CD4-positive, alpha-beta T cell treated with Interleukin-17A for 4 hours (primary cell): ENCODE data around the gene MGLL.
"Not testable (repeated sequence)": the region's sequence is repeated elsewhere in the genome, so short reads cannot be mapped to it uniquely, and the experiment has no call there.

Experiments
- DNase-seq: peaks from one replicate; pipeline ENCODE4 v3.0.0-alpha.2; 2020; ENCODE audit warnings: mixed read lengths

MGLL gene

DNA sequence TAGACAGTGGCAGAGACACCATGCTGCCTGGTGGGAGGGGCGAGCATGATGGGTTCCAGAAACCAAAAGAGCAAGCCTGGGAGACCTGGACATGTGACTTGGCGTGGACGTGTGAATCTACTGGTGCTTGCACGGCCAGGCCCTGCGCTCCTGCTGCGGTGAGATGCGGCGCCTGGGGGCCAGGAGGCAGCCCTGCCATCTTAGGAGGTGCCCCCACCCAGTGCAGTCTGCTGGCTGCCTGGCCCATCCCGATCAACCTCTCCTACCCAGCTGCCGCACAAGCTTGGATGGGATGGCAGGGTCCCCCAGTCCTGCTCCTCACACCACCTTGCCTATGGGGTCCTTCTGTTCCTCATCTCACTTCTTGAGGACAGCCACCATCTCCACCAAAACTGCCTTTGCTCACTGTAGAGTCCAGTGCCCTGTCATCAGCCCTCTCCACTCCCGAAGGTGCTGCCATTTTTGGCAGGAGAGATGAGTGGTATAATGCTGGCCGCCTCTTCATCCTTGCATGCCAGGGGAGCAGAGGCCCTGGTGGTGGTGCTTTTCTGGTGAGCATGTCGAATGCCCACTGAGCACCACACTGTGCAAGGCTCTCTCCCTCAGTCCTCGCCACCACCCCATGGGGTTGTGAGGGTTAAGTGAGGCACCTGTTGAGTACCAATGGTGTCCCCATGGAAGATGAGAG, 152.6 kb downstream of the MGLL start:
- no peak for DNase-seq

DNA sequence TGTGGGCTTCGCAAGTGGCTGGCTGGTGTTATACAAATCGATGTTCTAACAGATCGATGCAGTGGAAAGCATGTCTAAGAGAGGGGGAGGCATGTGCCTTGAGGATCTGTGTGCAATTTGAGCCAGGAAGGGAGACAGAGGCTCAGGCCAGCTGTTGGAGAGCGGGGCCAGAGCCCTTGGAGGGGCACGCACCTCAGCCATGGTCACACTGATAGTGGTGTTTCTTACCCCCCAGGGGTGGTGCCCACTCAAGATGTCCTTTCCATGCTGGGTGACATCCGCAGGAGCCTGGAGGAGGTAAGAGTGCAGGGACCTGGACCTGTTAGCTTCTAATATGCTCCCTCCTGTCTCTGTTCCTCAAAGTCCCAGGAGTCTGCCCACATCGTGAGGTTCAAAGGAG, 153.4 kb downstream of the MGLL start:
- DNase-seq, result no peak

DNA sequence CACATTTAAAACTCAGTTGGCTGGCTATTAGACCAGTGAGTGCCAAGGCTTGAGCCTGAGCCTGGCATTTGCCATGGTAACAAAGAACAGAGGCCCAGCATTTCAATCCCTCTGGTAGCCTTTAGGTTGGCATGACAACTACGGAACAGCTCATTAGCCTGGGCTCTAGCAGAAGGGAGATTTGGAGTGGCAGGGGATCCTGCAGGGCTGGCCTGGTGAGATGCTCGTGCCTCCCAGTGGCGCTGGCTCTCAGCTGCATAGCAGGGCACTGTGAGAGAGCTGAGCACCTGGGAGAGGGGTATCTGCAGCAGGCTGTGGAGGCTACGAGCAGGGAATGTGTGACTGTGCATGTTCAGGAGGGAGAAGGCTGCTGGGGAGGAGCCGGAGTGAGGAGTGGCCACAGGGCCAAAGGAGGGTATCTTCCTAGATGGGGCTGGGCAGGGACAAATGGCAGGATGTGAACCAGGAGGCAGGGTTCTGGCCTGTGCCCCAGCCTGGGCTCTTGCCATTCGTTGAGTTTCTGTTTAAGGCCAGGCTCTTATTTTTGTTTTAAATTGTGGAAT, 155.1 kb downstream of the MGLL start:
- DNase-seq, result no peak

DNA sequence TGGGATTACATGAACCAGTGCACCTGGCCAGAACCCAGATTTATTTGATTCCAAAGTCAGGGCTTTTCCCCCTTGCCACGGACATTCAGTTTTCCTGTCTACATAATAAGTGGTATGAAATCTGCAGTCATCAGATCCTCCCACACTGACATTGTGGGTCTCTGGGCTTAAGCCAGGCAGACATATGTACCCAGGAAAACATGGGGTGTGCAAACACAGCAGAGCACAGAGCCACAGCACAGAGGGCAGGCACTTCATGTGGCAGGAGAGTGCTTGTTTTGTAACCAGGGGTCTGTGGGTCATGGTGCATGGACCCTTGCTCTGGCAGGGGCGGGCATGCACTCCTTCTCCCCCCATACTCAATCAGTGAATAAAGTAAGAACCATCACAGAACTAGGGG, 155.6 kb downstream of the MGLL start:
- DNase-seq, result no peak

DNA sequence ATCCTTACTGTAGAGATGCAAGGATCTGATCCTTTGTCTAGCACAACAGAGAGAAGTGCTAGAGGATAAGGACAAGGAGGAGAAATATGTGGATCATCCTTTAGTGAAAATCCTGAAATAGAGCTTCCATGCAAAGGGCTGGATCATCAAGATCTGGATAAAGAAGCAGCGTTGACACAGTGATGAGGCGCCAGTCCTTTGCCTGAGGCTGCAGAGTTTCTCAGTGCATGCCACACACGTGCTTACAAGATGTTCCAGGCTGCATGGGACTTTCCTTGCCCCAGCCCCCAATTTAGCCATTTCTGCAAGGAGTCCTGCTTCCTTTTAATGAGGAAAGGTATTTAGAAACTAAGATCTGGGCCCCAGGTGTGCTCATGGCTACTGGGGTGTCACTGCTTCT, 156.7 kb downstream of the MGLL start:
- no peak for DNase-seq

DNA sequence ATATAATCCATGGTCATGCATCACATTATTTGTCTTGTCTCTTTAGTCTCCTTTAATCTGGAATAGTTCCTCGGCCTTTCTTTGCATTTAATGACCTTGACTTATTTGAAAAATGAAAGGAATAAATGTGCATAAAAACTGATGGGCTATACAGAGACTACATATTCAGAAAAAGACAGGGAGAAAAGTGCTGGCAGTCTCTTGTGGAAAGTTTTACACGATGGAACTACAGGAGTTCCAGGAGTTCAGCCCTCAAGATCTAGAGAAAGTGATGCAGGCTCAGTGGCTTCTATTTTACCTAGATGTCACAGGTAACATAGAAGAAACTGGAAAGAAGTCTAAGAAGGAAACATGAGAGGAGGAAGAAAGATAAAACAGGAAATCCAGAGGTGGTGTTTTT, 157.2 kb downstream of the MGLL start:
- no peak for DNase-seq

DNA sequence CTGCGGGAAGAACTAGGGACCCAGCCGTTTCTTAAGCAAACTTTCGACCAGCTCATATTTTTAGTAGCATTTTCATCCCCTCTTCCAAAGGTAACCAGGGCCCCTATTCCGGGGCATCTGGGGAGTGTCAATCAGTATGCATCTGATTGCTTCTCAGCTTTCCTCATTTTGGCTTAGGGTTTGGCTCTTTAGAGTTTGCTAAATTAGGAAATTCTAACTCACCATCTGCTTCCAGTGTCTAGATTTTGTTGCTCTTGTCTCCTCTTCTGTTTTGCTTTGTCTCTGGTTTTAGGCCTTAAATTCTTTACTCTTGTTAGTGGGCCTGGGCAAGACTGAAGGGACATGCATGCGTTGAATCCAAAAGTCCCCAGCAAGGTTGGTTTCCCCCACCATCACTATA, 159.2 kb downstream of the MGLL start:
- DNase-seq, result no peak

DNA sequence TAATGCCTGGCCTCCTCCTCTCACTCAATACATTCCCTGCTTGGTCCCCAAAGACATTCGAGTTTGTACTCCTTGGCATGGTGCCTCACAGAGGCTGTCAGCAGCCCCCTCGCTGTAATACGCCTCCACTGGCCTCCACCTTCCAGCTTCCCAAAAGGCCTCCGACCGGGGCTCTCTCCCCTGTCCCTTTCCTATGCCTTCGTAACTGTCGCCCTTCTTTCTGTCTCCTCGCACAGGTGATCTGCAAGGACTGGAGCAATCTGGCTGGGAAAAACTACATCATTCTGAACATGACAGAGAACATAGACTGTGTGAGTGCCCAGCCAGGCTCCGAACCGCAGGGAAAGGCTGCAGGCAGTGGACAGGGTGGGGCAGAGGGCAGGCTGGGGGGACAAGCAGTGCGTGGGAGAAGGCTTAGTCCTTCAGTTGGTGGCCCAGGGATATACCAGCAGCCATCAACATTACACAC, 160.3 kb downstream of the MGLL start:
- no peak for DNase-seq

DNA sequence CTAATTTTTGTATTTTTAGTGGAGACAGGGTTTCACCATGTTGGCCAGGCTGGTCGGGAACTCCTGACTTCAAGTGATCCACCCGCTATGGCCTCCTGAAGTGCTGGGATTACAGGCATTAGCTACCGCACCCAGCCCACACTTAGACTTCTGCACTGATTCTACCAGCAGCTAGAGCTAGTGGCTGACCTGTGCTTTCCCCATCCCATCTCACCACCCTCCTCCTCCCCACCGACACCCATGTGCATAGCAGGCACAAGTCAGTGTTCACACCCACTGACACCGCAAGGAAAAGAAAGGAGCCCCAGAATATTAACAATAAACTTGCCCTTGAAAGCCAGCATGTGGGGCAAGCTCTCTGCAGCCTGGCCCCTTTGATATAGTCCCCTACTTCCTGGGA, 160.7 kb downstream of the MGLL start:
- no peak for DNase-seq

DNA sequence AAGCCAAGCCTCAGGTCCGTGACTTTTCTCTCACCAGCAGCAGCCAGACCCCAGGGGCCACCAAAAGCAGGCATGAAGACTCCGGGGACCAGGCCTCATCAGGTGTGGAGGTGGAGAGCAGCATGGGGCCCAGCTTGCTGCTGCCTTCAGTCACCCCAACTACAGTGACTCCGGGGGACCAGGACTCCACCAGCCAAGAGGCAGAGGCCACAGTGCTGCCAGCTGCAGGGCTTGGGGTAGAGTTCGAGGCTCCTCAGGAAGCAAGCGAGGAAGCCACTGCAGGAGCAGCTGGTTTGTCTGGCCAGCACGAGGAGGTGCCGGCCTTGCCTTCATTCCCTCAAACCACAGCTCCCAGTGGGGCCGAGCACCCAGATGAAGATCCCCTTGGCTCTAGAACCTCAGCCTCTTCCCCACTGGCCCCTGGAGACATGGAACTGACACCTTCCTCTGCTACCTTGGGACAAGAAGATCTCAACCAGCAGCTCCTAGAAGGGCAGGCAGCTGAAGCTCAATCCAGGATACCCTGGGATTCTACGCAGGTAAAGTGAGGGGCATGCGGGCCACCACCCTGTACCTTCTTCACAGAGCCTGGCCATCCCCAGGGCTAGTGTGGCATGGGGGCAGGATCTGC, 161.6 kb downstream of the MGLL start:
- DNase-seq, result no peak

DNA sequence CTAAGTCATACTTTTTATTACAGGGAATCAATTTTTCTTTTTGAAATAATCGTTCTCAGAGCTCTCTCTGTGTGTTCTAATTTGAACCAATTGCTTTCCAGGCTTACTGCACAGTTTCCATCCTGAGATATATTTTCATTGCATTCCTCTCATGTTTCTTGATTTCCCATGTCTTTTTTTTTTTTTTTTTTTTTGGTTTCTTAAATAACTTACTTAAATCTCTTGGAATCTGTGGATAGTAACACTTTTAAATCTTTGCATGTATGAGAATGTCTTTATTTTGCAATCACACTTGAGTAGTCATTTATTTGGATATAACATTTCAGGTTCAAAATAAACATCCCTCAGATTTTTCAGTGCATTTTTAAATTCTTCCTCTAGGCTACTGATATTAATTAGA, 164.1 kb downstream of the MGLL start:
- DNase-seq, result no peak

DNA sequence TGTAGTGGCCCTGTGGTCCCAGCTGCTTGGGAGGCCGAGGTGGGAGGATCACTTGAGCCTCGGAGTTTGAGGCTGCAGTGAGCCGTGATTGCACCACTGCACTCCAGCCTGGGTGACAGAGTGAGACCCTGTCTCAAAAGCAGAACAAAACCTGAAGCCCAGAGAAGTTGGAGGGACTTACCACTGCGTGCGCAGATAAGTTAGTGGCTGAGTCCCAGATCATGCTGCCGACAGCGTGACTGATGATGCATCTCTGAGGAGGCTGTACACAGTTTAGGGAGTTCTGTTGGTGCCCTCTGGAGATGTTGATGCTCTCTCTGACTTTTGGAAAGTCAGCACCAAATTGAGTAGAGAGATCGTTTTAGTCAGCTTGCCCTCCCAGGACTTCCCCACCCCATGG, 165.4 kb downstream of the MGLL start:
- DNase-seq, result no peak

DNA sequence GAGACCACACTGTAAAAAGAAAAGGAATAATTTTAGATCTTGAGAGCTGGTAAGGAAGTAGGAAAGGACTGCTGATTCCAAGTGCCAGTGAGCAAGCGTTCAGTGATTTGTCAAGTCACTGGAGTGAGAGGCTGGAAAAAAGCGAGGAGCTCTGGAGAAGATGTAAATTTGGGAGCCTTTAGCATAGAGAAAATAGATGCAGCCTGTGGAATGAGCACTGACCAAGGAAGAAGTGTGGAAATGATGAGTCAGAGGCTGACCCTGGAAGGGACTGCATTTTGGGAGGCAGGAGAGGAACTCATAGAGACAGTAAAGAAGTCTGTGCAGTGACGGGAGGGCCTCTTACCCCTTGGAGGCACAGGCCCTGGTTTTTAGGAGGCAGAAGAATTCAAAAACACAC, 166.7 kb downstream of the MGLL start:
- DNase-seq, result no peak

DNA sequence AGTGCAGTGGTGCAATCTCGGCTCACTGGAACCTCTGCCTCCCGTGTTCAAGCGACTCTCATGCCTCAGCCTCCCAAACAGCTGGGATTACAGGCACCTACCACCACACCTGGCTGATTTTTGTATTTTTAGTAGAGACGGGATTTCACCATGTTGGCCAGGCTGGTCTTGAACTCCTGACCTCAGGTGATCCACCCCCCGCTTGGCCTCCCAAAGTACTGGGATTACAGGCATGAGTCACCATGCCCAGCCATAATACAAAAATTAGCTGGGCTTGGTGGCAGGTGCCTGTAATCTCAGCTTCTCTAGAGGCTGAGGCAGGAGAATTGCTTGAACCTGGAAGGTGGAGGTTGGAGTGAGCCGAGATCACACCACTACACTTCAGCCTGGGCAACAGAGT, 167.3 kb downstream of the MGLL start:
- DNase-seq, result not testable (repeated sequence)

DNA sequence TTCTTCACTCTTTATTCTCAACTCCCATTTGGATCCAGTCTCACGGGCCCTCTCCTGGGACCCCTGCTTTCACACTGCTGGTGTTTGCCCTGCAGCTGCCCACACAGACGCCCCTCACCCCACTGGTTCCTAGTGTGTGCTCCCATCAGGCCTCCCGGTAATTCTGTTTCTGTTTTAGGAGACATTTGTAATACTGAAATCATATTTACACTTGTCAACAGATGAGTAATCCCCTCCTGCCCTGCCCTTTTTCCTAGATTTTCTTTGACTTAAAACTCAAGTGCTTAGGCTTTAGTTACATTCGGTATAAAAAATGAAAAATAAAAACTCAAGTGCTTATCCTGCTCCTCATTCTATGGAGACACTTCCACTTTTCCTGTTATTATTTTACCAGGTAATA, 167.9 kb downstream of the MGLL start:
- no peak for DNase-seq

DNA sequence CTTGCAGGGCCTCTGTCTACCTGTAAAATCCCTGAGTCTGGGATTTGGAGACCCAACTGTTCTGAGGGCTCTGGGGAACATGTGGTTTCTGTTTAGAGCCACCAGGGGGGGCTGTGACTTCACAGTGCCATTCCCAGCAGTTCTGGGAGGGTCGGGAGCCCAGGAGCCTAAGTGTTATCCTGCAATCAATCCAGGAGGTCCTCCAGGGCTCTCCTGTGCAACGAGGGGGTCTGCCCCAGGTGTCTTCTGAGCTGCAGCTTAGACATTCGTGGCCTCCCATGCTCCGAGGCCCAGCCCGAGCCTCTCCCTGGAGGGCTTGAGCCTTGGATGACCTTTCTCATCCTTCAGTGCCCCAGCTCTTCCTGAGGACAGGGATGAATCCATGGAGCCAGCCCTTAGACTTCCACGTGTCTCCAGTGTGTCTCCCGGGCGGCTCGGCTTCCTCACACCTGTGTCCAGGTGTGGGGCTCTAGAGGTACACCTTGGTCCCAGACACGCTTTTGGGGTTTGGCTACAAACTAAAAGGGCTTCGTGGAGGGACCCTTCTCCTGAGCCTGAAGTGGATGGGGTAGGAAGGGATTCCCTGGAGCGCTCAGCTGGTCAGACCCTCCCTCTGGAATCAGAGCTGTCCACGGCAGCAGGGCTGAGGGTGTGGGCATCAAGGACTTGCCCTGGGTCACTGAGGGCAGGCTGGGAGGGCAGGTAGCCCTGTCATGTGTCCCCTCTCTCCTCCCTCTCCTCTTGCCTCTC, 169.9 kb downstream of the MGLL start:
- DNase-seq, result peak; percentile 65

DNA sequence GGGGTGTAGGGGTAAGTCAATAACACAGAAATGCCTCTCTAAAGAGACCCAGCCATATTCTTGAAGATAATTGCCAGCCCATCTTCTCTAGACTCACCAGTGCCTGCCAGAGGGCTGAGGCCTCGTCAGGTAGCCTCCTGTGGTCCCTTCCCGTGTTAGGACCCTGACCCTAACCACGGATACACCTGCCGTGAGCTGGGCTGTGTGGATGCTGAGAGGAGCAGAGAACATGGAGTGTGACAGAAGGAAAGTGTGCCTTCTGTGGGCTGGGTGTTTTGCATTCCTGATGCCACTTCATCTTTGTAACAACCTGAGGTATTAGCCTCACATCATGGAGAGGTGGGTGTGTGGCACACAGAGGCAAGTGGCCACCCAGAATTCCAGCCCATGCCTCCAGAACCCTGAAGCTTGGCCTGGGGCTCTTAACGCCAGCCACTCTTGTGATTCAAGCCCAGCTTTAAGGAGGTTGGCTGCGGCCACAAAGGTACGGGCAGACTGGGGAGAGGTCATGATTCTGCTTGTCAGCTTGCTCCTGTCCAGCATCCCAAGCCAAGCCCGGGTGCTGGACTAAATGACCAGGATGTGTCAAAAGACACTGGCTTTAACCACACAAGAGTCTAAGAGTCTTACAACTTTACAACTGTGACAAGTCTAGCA, 170.7 kb downstream of the MGLL start:
- no peak for DNase-seq

DNA sequence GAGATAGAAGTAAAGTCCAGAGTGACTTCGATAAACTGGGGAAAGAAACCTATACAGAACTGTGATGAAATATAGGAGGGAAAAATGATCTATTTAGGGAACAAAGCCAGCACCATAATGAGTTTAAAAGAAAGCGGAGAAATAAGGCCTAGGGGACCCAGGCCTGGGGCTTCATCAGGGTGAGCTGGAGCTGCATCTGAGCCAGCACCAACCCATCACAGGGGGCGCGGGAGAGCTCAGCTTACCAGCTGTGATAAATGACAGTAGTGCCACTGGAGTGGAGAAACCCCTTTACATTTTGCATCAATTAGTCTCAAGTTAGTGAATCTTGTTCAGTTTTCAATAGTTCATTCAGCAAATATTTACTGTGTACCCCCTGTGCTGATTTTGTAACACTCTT, 172.1 kb downstream of the MGLL start:
- DNase-seq, result no peak

DNA sequence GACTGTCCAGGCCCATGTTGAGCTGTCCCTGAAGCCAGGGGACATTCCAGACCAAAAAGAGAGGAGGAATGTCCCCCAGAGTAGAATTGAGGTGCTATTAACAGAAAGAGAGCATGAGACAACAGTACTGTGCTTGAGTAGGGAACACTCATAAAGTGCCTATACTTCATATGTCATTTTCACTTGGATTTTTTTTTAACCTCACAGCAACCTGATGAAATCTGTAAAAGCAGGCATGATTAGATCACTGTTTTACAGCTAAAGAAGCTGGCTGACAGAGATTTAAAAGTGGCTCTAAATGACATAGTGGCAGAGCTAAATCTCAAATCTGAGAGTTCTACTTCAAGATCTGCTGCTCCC, 174.5 kb downstream of the MGLL start:
- no peak for DNase-seq

DNA sequence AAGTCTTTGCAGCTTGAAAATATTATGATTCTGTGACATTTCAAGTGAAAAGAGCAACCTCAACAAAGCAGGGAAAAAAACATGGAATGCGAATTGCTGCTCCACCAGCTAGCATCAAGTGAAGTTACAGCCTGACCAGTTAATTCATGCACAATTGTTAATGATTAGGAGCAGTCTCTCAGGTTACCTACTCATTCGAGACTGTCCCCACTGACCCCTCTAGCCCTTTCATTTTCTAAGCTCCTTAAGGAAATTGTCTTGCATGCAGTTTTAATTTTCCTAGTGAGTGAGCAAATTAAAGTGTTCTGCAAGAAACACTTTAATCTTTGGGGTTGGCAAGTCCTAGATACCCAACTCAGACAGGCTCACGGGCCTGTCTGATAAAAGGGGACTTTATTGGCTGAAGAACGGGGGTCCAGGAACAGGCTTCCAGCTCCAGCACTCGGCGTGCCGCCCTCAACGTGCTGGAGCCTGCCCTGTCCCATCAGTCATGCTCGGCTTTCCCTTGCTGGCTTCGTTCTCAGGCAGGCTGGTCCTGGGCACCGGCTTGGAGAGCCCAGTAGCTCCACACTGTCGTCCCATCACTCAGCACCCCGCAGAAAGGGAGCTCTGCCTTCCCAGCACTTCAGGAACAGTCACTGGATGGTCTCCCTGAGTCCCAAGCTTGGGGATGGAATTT, 175.0 kb downstream of the MGLL start:
- no peak for DNase-seq

DNA sequence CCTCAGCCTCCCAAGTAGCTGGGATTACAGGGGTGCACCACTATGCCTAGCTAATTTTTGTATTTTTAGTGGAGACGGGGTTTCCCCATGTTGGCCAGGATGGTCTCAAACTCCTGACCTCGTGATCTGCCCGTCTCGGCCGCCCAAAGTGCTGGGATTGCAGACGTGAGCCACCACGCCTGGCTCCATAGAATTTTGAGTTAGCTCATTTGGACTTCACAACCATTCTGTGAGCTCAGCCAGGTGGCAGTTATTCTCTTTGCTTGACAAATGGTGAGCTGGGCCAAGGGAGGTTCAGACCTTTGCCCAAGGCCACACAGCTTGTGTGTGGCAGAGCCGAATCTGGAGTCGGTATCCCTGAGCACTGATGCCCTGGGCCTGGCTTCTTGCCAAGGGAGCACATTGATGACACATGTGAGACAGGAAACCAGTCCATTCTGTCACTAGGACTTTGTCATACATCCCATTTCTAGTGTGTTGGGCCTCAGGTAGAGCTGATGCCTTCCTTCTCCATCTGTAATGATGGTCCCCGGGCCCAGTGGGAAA, 175.7 kb downstream of the MGLL start:
- DNase-seq, result no peak

DNA sequence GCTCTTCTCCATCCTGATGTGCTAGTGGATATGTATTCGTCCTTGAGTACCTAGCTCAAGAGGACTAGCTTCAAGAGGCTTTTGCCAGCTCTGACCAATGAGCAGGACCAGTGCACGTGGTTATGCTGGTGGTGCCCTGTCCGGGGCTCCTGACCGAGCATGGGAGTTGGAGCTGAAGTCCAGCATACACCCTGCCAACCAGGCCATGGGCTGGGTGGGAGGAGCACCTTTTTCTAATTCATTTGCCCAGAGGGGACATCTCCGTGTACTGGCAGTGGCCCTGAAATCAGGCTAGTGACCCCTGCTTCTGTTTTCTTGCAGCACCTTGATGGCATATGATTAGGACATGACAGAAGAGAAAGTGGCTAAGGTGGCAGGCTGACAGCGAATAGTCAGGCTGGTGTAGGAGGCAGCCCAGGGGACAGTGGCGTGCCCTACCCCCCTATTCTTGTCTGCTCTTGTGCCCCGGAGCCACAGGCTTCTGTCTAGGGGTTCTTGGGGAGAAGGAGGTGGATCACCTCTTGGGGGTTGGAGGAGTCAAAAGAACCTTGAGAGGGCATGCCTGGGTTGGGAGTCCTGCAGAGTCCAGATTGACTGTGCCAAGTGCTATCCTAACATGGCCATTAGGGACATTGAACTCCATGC, 176.8 kb downstream of the MGLL start:
- DNase-seq, result no peak
